SK-N-SH (cell line): ENCODE data around the gene KCNK16. TPM values are rescaled to one million over a fixed set of nuclear protein-coding genes. Genes with fewer than 3 reads are reported as not detected.

Experiments used
- CTCF ChIA-PET: fragments of 300-600, 350-600 bp; formaldehyde crosslinking; extraction: SDS; loops from one replicate; lab custom pipeline; 2021; lab: Yijun Ruan, JAX
- POLR2A ChIA-PET: fragments of 350-600 bp; sonication (Branson Sonifier 250); formaldehyde crosslinking; extraction: SDS; loops from one replicate; lab custom pipeline; 2020; ENCODE audit warnings: antibody characterized with exemption, inconsistent platforms; lab: Yijun Ruan, JAX
- DNase-seq: peaks from one replicate; pipeline ENCODE4 v3.0.0; 2012
- H2AFZ ChIP-seq: fragments of 200-600 bp; sonication (generic); 2 replicates; pipeline ENCODE4 v1.8.1; 2016; ENCODE audit warnings: antibody characterized with exemption, mild to moderate bottlenecking, low read depth
- H3F3A ChIP-seq: fragments of 200-600 bp; sonication (generic); replicated peaks from 2 replicates; pipeline ENCODE3; 2016; ENCODE audit warnings: antibody characterized with exemption, mild to moderate bottlenecking; ENCODE audit not compliant: insufficient read depth
- H3K27ac ChIP-seq, 2 experiments: fragments of 200-500 bp in 1 of 2; fragments of 200-600 bp in 1 of 2; sonication (Bioruptor generic) in 1 of 2; sonication (generic), shearing (Covaris generic) in 1 of 2; 2 replicates each; pipeline versions ENCODE4 v1.5.1 to v1.6.1; 2014 to 2016; ENCODE audit warnings: low read depth in 2 of 2, inconsistent platforms in 1 of 2, low read length in 1 of 2, mild to moderate bottlenecking in 1 of 2, mixed read lengths in 1 of 2
- H3K27me3 ChIP-seq: fragments of 200-600 bp; sonication (generic), shearing (Covaris generic); 2 replicates; pipeline ENCODE4 v1.6.1; 2016; ENCODE audit warnings: mixed run types; ENCODE audit not compliant: insufficient read depth
- H3K36me3 ChIP-seq, 2 experiments: fragments of 200-500 bp in 1 of 2; fragments of 200-600 bp in 1 of 2; sonication (Bioruptor generic) in 1 of 2; sonication (generic) in 1 of 2; replicated peaks in 1 of 2; 2 replicates each; pipeline versions ENCODE3 to v1.5.1; 2014 to 2016; ENCODE audit warnings: low read length in 1 of 2, mild to moderate bottlenecking in 1 of 2; ENCODE audit not compliant: insufficient read depth in 2 of 2, control insufficient read depth in 1 of 2
- H3K4me1 ChIP-seq, 2 experiments: fragments of 200-500 bp in 1 of 2; fragments of 200-600 bp in 1 of 2; sonication (Bioruptor generic) in 1 of 2; sonication (generic), shearing (Covaris generic) in 1 of 2; 2 replicates each; pipeline versions ENCODE4 v1.5.1 to v1.6.1; 2014 to 2016; ENCODE audit warnings: low read depth in 1 of 2, low read length in 1 of 2, mixed run types in 1 of 2; ENCODE audit not compliant: insufficient read depth in 2 of 2, control insufficient read depth in 1 of 2
- H3K4me2 ChIP-seq: fragments of 200-600 bp; sonication (generic), shearing (Covaris generic); 2 replicates; pipeline ENCODE4 v1.6.1; 2017; ENCODE audit warnings: mixed run types
- H3K4me3 ChIP-seq, 2 experiments: fragments of 200-500 bp in 1 of 2; fragments of 200-600 bp in 1 of 2; sonication (Bioruptor generic) in 1 of 2; sonication (generic), shearing (Covaris generic) in 1 of 2; 2 replicates each; pipeline versions ENCODE4 v1.5.1 to v1.8.1; 2014 to 2016; ENCODE audit warnings: low read depth in 2 of 2, inconsistent platforms in 1 of 2, low read length in 1 of 2, mild to moderate bottlenecking in 1 of 2, mixed read lengths in 1 of 2, moderate library complexity in 1 of 2
- H3K79me2 ChIP-seq: fragments of 200-600 bp; sonication (generic); 2 replicates; pipeline ENCODE4 v1.8.1; 2017; ENCODE audit warnings: mild to moderate bottlenecking; ENCODE audit not compliant: insufficient read depth
- H3K9ac ChIP-seq: fragments of 200-600 bp; sonication (generic); 2 replicates; pipeline ENCODE4 v1.6.1; 2017; ENCODE audit warnings: mixed run types
- H3K9me2 ChIP-seq: fragments of 200-600 bp; sonication (generic); 2 replicates; pipeline ENCODE4 v1.6.1; 2017; ENCODE audit warnings: mixed run types
- H3K9me3 ChIP-seq: fragments of 200-600 bp; sonication (generic); 2 replicates; pipeline ENCODE4 v1.6.1; 2017; ENCODE audit warnings: mixed run types, mild to moderate bottlenecking, moderate library complexity
- H4K20me1 ChIP-seq: fragments of 200-600 bp; sonication (generic); 2 replicates; pipeline ENCODE4 v1.6.1; 2017; ENCODE audit warnings: mild to moderate bottlenecking, mixed run types; ENCODE audit not compliant: insufficient read depth
- EP300 ChIP-seq, 2 experiments: IDR thresholded peaks; 2 replicates each; pipeline versions ENCODE4 v1.4.0 to v1.6.1; 2012; ENCODE audit warnings: borderline replicate concordance in 1 of 2, low read depth in 1 of 2, low read length in 1 of 2
- FOSL2 ChIP-seq: IDR thresholded peaks from 2 replicates; pipeline ENCODE4 v1.4.0; 2012; ENCODE audit warnings: low read depth, mild to moderate bottlenecking, moderate library complexity, borderline replicate concordance
- FOXJ3 ChIP-seq: sonication (generic); formaldehyde crosslinking; IDR thresholded peaks from 2 replicates; pipeline ENCODE4 v1.5.1; 2020; ENCODE audit warnings: mild to moderate bottlenecking, missing genetic modification reagents
- GABPA ChIP-seq: IDR thresholded peaks from 2 replicates; pipeline ENCODE4 v1.4.0; 2012; ENCODE audit warnings: low read depth, mild to moderate bottlenecking
- MXI1 ChIP-seq: IDR thresholded peaks from 2 replicates; pipeline ENCODE4 v1.6.1; 2012; ENCODE audit warnings: mild to moderate bottlenecking, low read depth, low read length, improper control_type of control experiment
- NFIC ChIP-seq: IDR thresholded peaks from 2 replicates; pipeline ENCODE4 v1.4.0; 2012; ENCODE audit warnings: borderline replicate concordance
- POLR2AphosphoS5 ChIP-seq: IDR thresholded peaks from 2 replicates; pipeline ENCODE4 v1.6.1; 2012; ENCODE audit warnings: low read depth, low read length
- RAD21 ChIP-seq: IDR thresholded peaks from 2 replicates; pipeline ENCODE4 v1.6.1; 2012; ENCODE audit warnings: mild to moderate bottlenecking, low read length
- SIN3A ChIP-seq: IDR thresholded peaks from 2 replicates; pipeline ENCODE4 v1.6.1; 2012; ENCODE audit warnings: low read depth, mild to moderate bottlenecking, low read length, moderate library complexity, borderline replicate concordance
- WGBS: methylation state at CpG from one replicate; pipeline ENCODE4 v1.1.6; 2017; ENCODE audit warnings: low lambda C conversion rate; 5-methylcytosine and 5-hydroxymethylcytosine counted together
- polyA plus RNA-seq, 3 experiments: library from polyadenylated mRNA; depleted of rRNA; stranded (reverse); fragments of >200 nt; gene quantifications; 2 replicates each; pipeline ENCODE4 v1.2.3, GENCODE V29; 2012
- TF ChIP-seq, protein P1 (sequence below): IDR thresholded peaks from 2 replicates; pipeline ENCODE4 v1.4.0; 2012; ENCODE audit warnings: low read depth, borderline replicate concordance
- TF ChIP-seq, protein P2 (sequence below): IDR thresholded peaks from 2 replicates; pipeline ENCODE4; 2012
- TF ChIP-seq, protein P3 (sequence below): IDR thresholded peaks from 2 replicates; pipeline ENCODE4 v1.6.1; 2012; ENCODE audit warnings: mild to moderate bottlenecking, low read depth, low read length, moderate library complexity
- TF ChIP-seq, protein P4 (sequence below): IDR thresholded peaks from 2 replicates; pipeline ENCODE4 v1.4.0; 2012; ENCODE audit warnings: low read depth, borderline replicate concordance
- TF ChIP-seq, protein P5 (sequence below): fragments of 150-350 bp; IDR thresholded peaks from 2 replicates; pipeline ENCODE4 v1.6.1; 2016; ENCODE audit warnings: mild to moderate bottlenecking, low read depth, low read length
- TF ChIP-seq, protein P6 (sequence below): fragments of 150-350 bp; IDR thresholded peaks from 2 replicates; pipeline ENCODE4 v1.6.1; 2017; ENCODE audit warnings: antibody characterized with exemption, low read length, low read depth, borderline replicate concordance

Gene KCNK16
- polyA plus RNA-seq, 1 of the 3 experiments (the other 2 are of a cell fraction), result not detected

DNA sequence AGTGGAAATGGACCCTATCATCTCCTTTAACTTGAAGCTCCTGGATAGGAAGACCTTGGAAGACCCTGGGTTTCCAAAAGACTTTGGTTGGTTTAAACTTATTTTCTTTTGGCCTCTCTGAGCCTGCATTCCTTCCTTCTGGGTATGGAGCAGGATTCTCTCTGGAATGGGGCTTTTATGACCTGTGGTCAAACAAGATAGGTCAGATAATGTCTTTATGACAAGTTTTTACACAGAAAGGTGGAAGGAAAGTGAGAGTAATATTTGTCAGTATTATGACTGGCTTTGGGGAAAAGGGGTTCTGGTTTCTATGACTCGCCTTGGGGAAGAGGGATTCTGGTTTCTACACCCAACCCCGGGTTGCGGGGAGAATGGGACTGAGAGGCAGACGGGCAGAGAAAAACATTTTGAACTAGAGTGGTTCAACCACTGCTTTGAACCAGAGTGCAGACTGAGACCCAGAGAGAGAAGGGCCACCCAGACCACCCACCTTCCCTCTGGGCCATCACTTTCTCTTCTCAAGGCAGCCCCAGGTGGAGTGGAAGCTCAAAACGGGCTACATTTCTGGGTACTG lies 55.6 kb downstream of the KCNK16 start:
- POLR2A ChIA-PET, result no interaction called here
- no peak overlapping the region for H3K4me2 ChIP-seq
- H3K9me2 ChIP-seq, result no peaks in the 10 kb centered on the region
- H3K79me2 ChIP-seq, result no peaks in the 10 kb centered on the region
- H2AFZ ChIP-seq, result no peak overlapping the region
- TF ChIP-seq FOXJ3 (CRISPR knock-in tag), result no peak
- TF ChIP-seq POLR2AphosphoS5, result no peak
- no peak for TF ChIP-seq SIN3A
- no peak for TF ChIP-seq MXI1
- TF ChIP-seq, protein P1, sequence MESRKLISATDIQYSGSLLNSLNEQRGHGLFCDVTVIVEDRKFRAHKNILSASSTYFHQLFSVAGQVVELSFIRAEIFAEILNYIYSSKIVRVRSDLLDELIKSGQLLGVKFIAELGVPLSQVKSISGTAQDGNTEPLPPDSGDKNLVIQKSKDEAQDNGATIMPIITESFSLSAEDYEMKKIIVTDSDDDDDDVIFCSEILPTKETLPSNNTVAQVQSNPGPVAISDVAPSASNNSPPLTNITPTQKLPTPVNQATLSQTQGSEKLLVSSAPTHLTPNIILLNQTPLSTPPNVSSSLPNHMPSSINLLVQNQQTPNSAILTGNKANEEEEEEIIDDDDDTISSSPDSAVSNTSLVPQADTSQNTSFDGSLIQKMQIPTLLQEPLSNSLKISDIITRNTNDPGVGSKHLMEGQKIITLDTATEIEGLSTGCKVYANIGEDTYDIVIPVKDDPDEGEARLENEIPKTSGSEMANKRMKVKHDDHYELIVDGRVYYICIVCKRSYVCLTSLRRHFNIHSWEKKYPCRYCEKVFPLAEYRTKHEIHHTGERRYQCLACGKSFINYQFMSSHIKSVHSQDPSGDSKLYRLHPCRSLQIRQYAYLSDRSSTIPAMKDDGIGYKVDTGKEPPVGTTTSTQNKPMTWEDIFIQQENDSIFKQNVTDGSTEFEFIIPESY, result no peak
- TF ChIP-seq EP300 (IDR thresholded peaks at IDR 0.05; ENCODE audit: borderline replicate concordance in 1 of 2, low read depth in 1 of 2, low read length in 1 of 2), result no peak
- TF ChIP-seq GABPA, result no peak
- TF ChIP-seq, protein P2, sequence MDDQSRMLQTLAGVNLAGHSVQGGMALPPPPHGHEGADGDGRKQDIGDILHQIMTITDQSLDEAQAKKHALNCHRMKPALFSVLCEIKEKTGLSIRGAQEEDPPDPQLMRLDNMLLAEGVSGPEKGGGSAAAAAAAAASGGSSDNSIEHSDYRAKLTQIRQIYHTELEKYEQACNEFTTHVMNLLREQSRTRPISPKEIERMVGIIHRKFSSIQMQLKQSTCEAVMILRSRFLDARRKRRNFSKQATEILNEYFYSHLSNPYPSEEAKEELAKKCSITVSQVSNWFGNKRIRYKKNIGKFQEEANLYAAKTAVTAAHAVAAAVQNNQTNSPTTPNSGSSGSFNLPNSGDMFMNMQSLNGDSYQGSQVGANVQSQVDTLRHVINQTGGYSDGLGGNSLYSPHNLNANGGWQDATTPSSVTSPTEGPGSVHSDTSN, result no peak
- TF ChIP-seq, protein P3, sequence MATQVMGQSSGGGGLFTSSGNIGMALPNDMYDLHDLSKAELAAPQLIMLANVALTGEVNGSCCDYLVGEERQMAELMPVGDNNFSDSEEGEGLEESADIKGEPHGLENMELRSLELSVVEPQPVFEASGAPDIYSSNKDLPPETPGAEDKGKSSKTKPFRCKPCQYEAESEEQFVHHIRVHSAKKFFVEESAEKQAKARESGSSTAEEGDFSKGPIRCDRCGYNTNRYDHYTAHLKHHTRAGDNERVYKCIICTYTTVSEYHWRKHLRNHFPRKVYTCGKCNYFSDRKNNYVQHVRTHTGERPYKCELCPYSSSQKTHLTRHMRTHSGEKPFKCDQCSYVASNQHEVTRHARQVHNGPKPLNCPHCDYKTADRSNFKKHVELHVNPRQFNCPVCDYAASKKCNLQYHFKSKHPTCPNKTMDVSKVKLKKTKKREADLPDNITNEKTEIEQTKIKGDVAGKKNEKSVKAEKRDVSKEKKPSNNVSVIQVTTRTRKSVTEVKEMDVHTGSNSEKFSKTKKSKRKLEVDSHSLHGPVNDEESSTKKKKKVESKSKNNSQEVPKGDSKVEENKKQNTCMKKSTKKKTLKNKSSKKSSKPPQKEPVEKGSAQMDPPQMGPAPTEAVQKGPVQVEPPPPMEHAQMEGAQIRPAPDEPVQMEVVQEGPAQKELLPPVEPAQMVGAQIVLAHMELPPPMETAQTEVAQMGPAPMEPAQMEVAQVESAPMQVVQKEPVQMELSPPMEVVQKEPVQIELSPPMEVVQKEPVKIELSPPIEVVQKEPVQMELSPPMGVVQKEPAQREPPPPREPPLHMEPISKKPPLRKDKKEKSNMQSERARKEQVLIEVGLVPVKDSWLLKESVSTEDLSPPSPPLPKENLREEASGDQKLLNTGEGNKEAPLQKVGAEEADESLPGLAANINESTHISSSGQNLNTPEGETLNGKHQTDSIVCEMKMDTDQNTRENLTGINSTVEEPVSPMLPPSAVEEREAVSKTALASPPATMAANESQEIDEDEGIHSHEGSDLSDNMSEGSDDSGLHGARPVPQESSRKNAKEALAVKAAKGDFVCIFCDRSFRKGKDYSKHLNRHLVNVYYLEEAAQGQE, result no peak
- TF ChIP-seq, protein P4, sequence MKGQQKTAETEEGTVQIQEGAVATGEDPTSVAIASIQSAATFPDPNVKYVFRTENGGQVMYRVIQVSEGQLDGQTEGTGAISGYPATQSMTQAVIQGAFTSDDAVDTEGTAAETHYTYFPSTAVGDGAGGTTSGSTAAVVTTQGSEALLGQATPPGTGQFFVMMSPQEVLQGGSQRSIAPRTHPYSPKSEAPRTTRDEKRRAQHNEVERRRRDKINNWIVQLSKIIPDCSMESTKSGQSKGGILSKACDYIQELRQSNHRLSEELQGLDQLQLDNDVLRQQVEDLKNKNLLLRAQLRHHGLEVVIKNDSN, result no peak
- no peak for TF ChIP-seq FOSL2
- no peak for TF ChIP-seq NFIC
- TF ChIP-seq, protein P5, sequence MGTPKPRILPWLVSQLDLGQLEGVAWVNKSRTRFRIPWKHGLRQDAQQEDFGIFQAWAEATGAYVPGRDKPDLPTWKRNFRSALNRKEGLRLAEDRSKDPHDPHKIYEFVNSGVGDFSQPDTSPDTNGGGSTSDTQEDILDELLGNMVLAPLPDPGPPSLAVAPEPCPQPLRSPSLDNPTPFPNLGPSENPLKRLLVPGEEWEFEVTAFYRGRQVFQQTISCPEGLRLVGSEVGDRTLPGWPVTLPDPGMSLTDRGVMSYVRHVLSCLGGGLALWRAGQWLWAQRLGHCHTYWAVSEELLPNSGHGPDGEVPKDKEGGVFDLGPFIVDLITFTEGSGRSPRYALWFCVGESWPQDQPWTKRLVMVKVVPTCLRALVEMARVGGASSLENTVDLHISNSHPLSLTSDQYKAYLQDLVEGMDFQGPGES, result no peak
- TF ChIP-seq RAD21, result no peak
- TF ChIP-seq, protein P6, sequence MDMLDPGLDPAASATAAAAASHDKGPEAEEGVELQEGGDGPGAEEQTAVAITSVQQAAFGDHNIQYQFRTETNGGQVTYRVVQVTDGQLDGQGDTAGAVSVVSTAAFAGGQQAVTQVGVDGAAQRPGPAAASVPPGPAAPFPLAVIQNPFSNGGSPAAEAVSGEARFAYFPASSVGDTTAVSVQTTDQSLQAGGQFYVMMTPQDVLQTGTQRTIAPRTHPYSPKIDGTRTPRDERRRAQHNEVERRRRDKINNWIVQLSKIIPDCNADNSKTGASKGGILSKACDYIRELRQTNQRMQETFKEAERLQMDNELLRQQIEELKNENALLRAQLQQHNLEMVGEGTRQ, result no peak
- no peaks in the 10 kb centered on the region for H4K20me1 ChIP-seq
- DNase-seq, result no peak
- H3K4me1 ChIP-seq, result no peaks in the 10 kb centered on the region
- CTCF ChIA-PET, result interaction anchor here (0.7 to 2.1 kb wide), 3 partner anchors 10 to 43 kb away, joined by 3 to 10 read pairs (median 6); no protein-coding TSS in a partner anchor
- no peaks in the 10 kb centered on the region for H3K9me3 ChIP-seq
- H3K27ac ChIP-seq, result no peak overlapping the region
- 47% methylated on average over 4 of the region's 5 CpGs for WGBS
- H3K9ac ChIP-seq, result no peak overlapping the region
- no peaks in the 10 kb centered on the region for H3K27me3 ChIP-seq
- H3K4me3 ChIP-seq, result no peak overlapping the region
- H3K36me3 ChIP-seq, result no peaks in the 10 kb centered on the region
- no peaks in the 10 kb centered on the region for H3F3A ChIP-seq
